Islet of Langerhans (tissue), 1 donor: ENCODE results near the gene TBC1D2.

Source experiments
- FAIRE-seq: peaks from one replicate; lab custom pipeline; 2011; peaks lifted over from hg19 to GRCh38; lab: Jason Lieb, UNC

TBC1D2 gene

DNA sequence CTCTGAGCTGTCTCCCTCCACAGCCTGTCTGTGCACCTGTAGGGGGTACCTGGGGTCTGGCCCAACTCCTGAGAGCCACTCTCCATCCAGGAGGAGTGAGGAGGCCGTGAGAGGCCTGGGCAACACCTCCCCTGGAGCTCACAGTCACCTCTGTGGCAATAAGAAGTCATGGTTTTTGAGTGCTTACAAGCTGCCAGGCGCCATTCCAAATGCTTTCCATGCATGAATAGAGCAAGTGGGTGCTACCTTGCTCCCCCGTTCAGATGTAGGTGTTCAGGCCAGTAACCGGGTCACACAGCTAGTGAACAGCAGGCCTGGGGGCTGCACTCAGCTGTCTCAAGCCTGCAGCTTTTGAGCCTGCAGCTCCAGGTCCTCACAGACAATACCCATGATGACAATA lies 93.6 kb downstream of the TBC1D2 start:
- FAIRE-seq: no peak

DNA sequence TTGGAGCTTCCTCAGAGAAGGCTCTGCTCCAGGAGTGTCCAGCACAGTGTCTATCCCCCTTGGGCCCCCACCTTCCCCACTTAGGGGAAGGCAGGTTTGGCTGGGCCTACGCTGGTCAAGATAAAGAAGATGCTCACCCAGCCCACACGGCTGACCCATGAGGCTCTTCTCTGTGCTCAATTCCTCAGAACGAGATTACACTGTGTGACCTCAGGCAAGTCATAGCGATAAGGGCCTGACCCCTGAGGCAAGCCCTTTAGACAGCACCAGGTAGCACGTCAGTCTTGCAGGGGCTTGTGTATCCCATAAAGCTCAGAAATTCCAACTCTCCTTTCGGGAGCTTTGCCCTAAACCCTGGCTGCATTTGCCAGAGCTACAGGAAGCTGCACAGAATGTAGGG lies 95.7 kb downstream of the TBC1D2 start:
- FAIRE-seq: no peak

DNA sequence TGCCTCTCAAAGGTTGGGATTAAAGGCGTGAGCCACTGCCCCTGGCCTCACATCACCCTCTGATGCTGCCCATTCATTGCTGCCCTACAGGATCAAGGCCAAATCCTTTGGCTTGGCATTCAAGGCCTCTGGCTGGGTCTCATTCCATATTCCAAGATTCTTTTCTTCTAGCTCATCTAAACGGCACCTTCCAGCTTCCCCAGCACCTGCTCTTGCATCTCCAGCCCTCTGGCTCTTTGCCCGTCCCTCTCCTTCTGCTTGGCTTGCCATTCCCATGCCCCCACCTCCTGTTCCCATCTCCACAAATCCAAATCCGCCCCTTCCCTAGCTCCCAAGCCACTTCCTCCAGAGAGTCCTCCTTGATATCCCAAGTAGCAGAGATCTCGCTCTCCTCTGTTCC lies 96.1 kb downstream of the TBC1D2 start:
- no peak for FAIRE-seq

DNA sequence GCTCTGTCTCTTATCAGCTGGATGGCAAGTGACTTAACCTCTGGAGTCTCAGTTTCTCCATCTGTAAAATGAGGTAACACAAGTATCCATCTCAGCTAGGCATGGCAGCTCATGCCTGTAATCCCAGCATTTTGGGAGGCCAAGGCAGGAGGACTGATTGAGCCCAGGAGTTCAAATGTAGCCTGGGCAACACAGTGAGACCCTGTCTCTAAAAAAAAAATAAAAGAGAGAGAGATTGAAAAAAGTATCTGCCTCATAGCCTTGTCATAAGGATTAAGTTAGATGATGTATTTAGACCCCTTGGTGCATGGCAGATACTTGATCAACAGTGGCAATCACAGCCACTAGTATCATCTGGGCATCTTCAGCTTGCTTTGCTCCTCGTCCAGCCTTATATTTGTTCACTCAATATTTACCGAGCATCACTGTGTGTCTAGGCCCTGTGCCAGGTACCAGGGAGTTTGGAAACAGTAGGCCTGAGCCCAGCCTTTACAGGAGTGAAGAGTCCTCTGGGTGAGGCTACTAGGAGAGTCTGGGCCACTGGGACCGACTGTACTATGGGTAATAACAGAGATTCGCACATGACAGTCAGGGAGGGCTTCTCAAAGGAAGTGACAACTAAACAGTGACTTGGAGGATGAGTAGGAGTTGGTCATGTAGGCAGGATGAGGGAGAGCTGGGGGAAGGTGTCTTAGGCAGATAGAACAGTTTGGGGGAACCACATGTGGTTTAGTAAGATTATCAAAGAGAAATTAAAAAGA lies 97.2 kb downstream of the TBC1D2 start:
- FAIRE-seq: no peak

DNA sequence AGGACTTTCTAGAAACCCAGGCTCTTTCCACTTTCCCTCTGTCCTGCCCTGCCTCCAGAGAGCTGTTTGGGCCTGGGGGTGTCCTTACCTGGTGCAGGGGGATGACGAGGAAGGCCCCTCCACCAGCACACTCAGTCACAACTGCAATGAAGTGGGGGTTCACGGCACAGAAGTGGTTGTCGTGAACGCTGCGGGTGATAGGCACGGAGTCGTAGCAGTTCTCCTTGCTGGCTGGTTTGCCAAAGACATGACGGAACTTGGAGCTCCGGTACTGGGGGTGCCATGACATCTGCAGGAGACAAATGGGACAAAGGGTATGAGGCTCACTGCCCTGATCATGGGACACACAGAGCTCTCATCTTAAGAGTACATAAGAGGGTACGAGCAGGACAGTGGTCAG lies 98.1 kb downstream of the TBC1D2 start:
- no peak for FAIRE-seq

DNA sequence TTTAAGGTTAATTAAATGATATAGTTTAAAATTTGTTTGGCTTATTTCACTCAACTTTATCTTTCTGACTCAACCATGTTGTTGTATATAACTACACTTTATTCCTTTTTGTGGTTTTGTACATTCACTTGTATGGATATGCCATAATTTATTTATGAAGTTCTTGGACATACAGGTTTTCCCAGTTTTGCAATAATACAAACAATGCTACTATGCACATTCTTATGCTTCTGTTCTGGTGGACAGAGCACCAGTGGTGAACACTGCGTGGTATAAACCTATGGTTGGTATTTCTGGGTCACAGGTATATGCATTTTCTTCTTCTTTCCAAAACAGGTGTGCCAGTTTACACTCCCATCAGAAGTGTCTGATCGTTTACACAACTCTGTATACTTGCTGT lies 100.8 kb downstream of the TBC1D2 start:
- no peak for FAIRE-seq

DNA sequence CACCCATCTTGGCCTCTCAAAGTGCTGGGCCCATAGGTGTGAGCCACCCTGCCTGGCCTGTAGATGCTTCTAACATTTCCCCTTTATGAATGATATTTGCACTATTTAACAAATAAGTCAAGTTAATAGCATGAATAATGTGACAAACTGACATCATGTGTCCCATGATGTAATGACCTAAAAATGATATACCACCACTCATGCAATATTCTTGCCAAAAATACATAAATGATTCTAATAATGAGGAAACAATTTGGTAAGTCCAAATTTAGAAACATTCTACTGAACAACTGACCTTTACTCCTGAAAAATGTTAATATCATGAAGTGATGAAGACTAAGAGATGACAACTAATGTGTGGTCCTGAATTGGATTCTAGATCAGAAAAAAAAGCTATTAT lies 102.9 kb downstream of the TBC1D2 start:
- no peak for FAIRE-seq

DNA sequence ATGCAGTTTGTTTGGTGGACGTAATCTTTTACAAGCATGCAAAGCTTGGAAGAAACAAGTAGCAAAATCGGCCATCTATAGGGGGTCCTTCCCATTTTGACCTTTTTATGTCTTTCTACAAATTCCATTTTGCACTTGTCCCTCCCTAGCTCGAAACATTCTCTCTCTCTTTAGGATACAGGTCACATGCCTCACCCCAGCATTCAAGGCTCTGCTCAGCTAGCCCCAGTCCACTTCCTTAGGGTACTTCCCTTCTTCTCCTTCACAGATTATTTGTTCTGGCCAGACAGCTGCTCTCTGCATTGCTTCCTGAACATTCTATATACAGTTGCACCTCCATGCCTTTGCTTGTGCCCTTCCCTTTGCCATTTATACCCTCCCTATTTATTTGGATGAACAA lies 104.7 kb downstream of the TBC1D2 start:
- no peak for FAIRE-seq

DNA sequence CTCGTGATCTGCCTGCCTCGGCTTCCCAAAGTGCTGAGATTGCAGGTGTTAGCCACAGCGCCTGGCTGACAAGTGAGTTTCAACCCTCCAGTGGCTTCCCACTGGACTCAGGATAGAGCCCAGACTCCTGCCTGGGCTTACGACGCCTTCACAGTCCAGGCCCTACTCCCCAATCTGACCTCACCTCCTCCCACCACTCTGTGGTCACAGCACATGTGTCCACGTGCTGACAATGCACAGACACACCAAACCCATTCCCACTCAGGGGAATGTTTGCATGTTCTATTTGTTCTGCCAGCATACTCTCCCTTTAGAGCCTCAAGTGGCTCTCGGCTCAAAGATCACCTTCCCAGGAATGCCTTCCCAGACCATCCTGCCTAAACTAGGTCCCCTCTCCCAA lies 105.3 kb downstream of the TBC1D2 start:
- FAIRE-seq: no peak

DNA sequence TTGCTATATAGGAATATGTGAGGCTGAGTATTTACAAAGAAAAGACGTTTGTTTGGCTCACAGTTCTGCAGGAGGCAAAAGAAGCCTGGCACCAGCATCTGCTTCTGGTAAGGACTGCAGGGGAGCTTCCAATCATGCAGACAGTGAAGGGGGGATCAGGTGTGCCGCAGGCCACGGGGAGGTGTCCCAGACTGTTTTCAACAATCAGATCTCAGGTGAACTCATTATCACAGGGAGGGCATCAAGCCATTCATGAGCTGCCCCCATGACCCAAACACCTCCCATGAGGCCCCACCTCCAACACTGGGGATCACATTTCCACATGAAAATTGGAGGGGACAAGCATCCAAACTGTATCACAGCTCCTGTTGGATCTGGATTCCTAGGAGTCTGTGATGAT lies 106.0 kb downstream of the TBC1D2 start:
- FAIRE-seq: no peak
